GM12878 (cell line): ENCODE measurements around the gene MGMT.

Experiments used
- BHLHE40 ChIP-seq, 2 experiments: fragments of 450-650 bp in 1 of 2; IDR thresholded peaks; 2 replicates each; pipeline ENCODE4 v1.6.1; 2011 to 2017; ENCODE audit warnings: low read depth in 2 of 2, borderline replicate concordance in 1 of 2, improper control_type of control experiment in 1 of 2, low read length in 1 of 2, mild to moderate bottlenecking in 1 of 2
- DPF2 ChIP-seq: fragments of 450-650 bp; IDR thresholded peaks from 2 replicates; pipeline ENCODE4 v1.6.1; 2017; ENCODE audit warnings: mild to moderate bottlenecking
- EED ChIP-seq: sonication (generic); IDR thresholded peaks from 2 replicates; pipeline ENCODE4 v1.6.1; 2016; ENCODE audit warnings: antibody characterized with exemption, low read depth
- EZH2 ChIP-seq: IDR thresholded peaks from 2 replicates; pipeline ENCODE4 v1.6.1; 2012; ENCODE audit warnings: low read depth, mild to moderate bottlenecking, control low read depth, inconsistent platforms, low read length, borderline replicate concordance; ENCODE audit not compliant: control insufficient read depth
- NFIC ChIP-seq: IDR thresholded peaks from 2 replicates; pipeline ENCODE4 v1.6.1; 2012; ENCODE audit warnings: low read depth, mild to moderate bottlenecking, inconsistent platforms, low read length, moderate library complexity
- POLR2A ChIP-seq: IDR thresholded peaks from 2 replicates; pipeline ENCODE4 v1.6.1; 2011; ENCODE audit warnings: low read depth, mild to moderate bottlenecking, low read length
- POLR2AphosphoS5 ChIP-seq: IDR thresholded peaks from 2 replicates; pipeline ENCODE4 v1.6.1; 2011; ENCODE audit warnings: mild to moderate bottlenecking, low read length, inconsistent platforms
- SMC3 ChIP-seq: IDR thresholded peaks from 2 replicates; pipeline ENCODE4 v1.6.1; 2011; ENCODE audit warnings: low read length, improper control_type of control experiment, borderline replicate concordance
- SRF ChIP-seq, 2 experiments: IDR thresholded peaks; 2 replicates each; pipeline ENCODE4 v1.6.1; 2011; ENCODE audit warnings: low read depth in 2 of 2, low read length in 2 of 2, mild to moderate bottlenecking in 1 of 2, moderate library complexity in 1 of 2
- SUZ12 ChIP-seq: fragments of 200-600 bp; sonication (generic); IDR thresholded peaks from one replicate; pipeline ENCODE4 v1.6.1; 2018; ENCODE audit warnings: antibody characterized with exemption, mild to moderate bottlenecking; ENCODE audit not compliant: unreplicated experiment
- ZNF274 ChIP-seq: IDR thresholded peaks from one replicate; pipeline ENCODE4 v1.8.0; 2011; ENCODE audit not compliant: insufficient read length, insufficient read depth
- TF ChIP-seq, protein P1 (sequence below), 3 experiments: IDR thresholded peaks in 2 of 3; conservative IDR thresholded peaks in 1 of 3; 2 replicates each; pipeline ENCODE4 v1.5.1; 2011; ENCODE audit warnings: low read depth in 3 of 3, low read length in 3 of 3, mild to moderate bottlenecking in 3 of 3, control low read depth in 2 of 3, moderate library complexity in 2 of 3, inconsistent platforms in 1 of 3, mixed read lengths in 1 of 3; ENCODE audit not compliant: control insufficient read depth in 2 of 3, insufficient read depth in 1 of 3; ENCODE audit errors: extremely low read depth in 1 of 3

DNA sequence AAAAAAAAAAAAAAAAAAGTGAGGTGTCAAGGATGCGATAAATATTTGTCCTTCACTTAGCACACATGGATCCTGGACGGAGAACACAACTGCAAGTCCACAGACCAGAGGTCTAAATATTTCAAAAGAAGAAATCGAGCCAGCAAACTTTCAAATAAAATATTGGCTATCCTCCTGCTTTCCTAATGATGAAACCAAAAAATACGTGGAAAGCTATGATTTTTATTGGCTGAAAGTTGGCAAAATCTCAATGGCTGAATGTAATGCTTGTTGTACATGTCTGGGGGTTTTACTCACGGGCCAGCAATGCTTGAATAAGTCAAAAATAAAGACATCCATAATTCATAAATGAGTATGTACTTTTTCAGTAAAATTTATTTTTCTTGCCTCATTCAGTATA lies 19.0 kb upstream of the MGMT start:
- TF ChIP-seq SUZ12 (no peak), EZH2 (no peak), NFIC (no peak), POLR2AphosphoS5 (no peak), SMC3 (no peak), ZNF274 (no peak), SRF (IDR thresholded peaks at IDR 0.05; ENCODE audit: low read depth in 2 of 2, low read length in 2 of 2) (no peak), DPF2 (no peak), BHLHE40 (IDR thresholded peaks at IDR 0.05; ENCODE audit: borderline replicate concordance in 1 of 2, low read depth in 2 of 2, low read length in 1 of 2) (no peak), POLR2A (no peak), EED (no peak)
- TF ChIP-seq, protein P1, sequence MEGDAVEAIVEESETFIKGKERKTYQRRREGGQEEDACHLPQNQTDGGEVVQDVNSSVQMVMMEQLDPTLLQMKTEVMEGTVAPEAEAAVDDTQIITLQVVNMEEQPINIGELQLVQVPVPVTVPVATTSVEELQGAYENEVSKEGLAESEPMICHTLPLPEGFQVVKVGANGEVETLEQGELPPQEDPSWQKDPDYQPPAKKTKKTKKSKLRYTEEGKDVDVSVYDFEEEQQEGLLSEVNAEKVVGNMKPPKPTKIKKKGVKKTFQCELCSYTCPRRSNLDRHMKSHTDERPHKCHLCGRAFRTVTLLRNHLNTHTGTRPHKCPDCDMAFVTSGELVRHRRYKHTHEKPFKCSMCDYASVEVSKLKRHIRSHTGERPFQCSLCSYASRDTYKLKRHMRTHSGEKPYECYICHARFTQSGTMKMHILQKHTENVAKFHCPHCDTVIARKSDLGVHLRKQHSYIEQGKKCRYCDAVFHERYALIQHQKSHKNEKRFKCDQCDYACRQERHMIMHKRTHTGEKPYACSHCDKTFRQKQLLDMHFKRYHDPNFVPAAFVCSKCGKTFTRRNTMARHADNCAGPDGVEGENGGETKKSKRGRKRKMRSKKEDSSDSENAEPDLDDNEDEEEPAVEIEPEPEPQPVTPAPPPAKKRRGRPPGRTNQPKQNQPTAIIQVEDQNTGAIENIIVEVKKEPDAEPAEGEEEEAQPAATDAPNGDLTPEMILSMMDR (IDR thresholded peaks at IDR 0.05 in 2 of 3, conservative IDR thresholded peaks at IDR 0.05 in 1 of 3; ENCODE audit: control insufficient read depth in 2 of 3, extremely low read depth in 1 of 3, insufficient read depth in 1 of 3, low read depth in 3 of 3, low read length in 3 of 3) = no peak
